Measurements from ENCODE around the gene FLII.

- TF ChIP-seq CTCF (IDR thresholded peaks at IDR 0.05) (no peak), POLR2AphosphoS5 (IDR thresholded peaks at IDR 0.05; ENCODE audit: insufficient read depth in 1 of 2, low read depth in 1 of 2) (no peak), POLR2A (IDR thresholded peaks at IDR 0.05) (no peak)
Measured at GRCh38 chr17:18224053-18224386, 34.5 kb downstream of the FLII start.

All from vagina (tissue), 2 donors.